A549 (cell line): ENCODE results near the gene NINJ1. TPM values are rescaled to one million over a fixed set of nuclear protein-coding genes. Genes with fewer than 3 reads are reported as not detected.

ENCODE experiments used
- ATAC-seq, 2 experiments: fragments of 200-7000 bp in 1 of 2; fragments of >200 bp in 1 of 2; cut with Nextera tagmentation in 1 of 2; cut with Tn5 transposase in 1 of 2; 3 replicates each; pipeline versions ENCODE4 v1.8.0 to v1.9.1; 2018 to 2020; ENCODE audit warnings: mild to moderate bottlenecking in 1 of 2, moderate library complexity in 1 of 2
- CTCF ChIA-PET: fragments of 300-600 bp; sonication (Branson Sonifier 250); formaldehyde crosslinking; extraction: SDS; loops from one replicate; lab custom pipeline; 2021; ENCODE audit warnings: antibody characterized with exemption, inconsistent platforms; lab: Yijun Ruan, JAX
- POLR2A ChIA-PET: fragments of 350-600 bp; formaldehyde crosslinking; extraction: SDS; loops from one replicate; lab custom pipeline; 2021; ENCODE audit warnings: antibody characterized with exemption, inconsistent platforms; lab: Yijun Ruan, JAX
- DNase-seq, 2 experiments: peaks; one replicate each; pipeline versions ENCODE4 v3.0.0 to v3.0.0-alpha.2; 2011 to 2016; ENCODE audit warnings: low read depth in 1 of 2, low spot score in 1 of 2
- FAIRE-seq: peaks from 2 replicates; lab custom pipeline; 2011; peaks lifted over from hg19 to GRCh38; lab: Jason Lieb, UNC
- H3K27ac ChIP-seq, 2 experiments: fragments of >200 bp; sonication (Bioruptor Twin); formaldehyde crosslinking; 3 replicates each; pipeline ENCODE4 v1.5.1; 2016 to 2017
- H3K4me1 ChIP-seq: fragments of >200 bp; sonication (Bioruptor Twin); formaldehyde crosslinking; 3 replicates; pipeline ENCODE4 v1.6.1; 2016
- H3K4me2 ChIP-seq: fragments of >200 bp; sonication (Bioruptor Twin); formaldehyde crosslinking; 3 replicates; pipeline ENCODE4 v1.6.1; 2016
- H3K4me3 ChIP-seq: fragments of >200 bp; sonication (Bioruptor Twin); formaldehyde crosslinking; 3 replicates; pipeline ENCODE4 v1.5.1; 2016
- H3K9me3 ChIP-seq: fragments of >200 bp; sonication (Bioruptor Twin); formaldehyde crosslinking; 3 replicates; pipeline ENCODE4 v1.6.1; 2016
- CBX8 ChIP-seq: fragments of 200-600 bp; sonication (generic); IDR thresholded peaks from 2 replicates; pipeline ENCODE4 v1.6.1; 2016
- CHD2 ChIP-seq: fragments of 150-350 bp; IDR thresholded peaks from 2 replicates; pipeline ENCODE4 v1.6.1; 2014; ENCODE audit warnings: low read length; ENCODE audit not compliant: partially characterized antibody
- CHD4 ChIP-seq: fragments of 200-600 bp; sonication (generic); IDR thresholded peaks from 2 replicates; pipeline ENCODE4 v1.6.1; 2016; ENCODE audit warnings: antibody characterized with exemption, mild to moderate bottlenecking, borderline replicate concordance
- CTCF ChIP-seq: fragments of >200 bp; sonication (Bioruptor Twin); formaldehyde crosslinking; IDR thresholded peaks from 3 replicates; pipeline ENCODE4 v1.5.1; 2016
- EHF ChIP-seq: fragments of 250-450 bp; sonication (Bioruptor Pico); IDR thresholded peaks from 2 replicates; pipeline ENCODE4 v1.5.0; 2020; ENCODE audit warnings: mild to moderate bottlenecking
- EP300 ChIP-seq, 2 experiments: fragments of >200 bp; sonication (Bioruptor Twin); formaldehyde crosslinking; IDR thresholded peaks; 2 replicates in 1 of 2; 3 replicates in 1 of 2; pipeline ENCODE4 v1.6.1; 2016 to 2017
- FOSB ChIP-seq: fragments of 250-450 bp; sonication (Bioruptor Pico); IDR thresholded peaks from 2 replicates; pipeline ENCODE4 v1.5.0; 2020; ENCODE audit warnings: mild to moderate bottlenecking, moderate library complexity
- GATA3 ChIP-seq: IDR thresholded peaks from 2 replicates; pipeline ENCODE4 v1.6.1; 2012; ENCODE audit warnings: borderline replicate concordance
- HES2 ChIP-seq: fragments of >200 bp; sonication (Bioruptor Twin); formaldehyde crosslinking; IDR thresholded peaks from 2 replicates; pipeline ENCODE4 v1.6.1; 2016
- HMGXB4 ChIP-seq: fragments of 250-450 bp; sonication (Bioruptor Pico); IDR thresholded peaks from 2 replicates; pipeline ENCODE4 v1.5.0; 2021; ENCODE audit warnings: mild to moderate bottlenecking, moderate library complexity, borderline replicate concordance
- JUN ChIP-seq, 2 experiments: fragments of >200 bp; sonication (Bioruptor Twin); formaldehyde crosslinking; IDR thresholded peaks; 2 replicates in 1 of 2; 3 replicates in 1 of 2; pipeline ENCODE4 v1.6.1; 2016 to 2017
- JUNB ChIP-seq: fragments of >200 bp; sonication (Bioruptor Twin); formaldehyde crosslinking; IDR thresholded peaks from 2 replicates; pipeline ENCODE4 v1.6.1; 2016
- MAZ ChIP-seq: fragments of 150-350 bp; IDR thresholded peaks from 2 replicates; pipeline ENCODE4 v1.6.1; 2014; ENCODE audit warnings: antibody characterized with exemption, low read depth, low read length, borderline replicate concordance
- NPAS2 ChIP-seq: fragments of 250-450 bp; sonication (Bioruptor Pico); IDR thresholded peaks from 2 replicates; pipeline ENCODE4 v1.8.0; 2022; ENCODE audit warnings: mild to moderate bottlenecking, moderate library complexity, borderline replicate concordance
- NR3C1 ChIP-seq: fragments of >200 bp; sonication (Bioruptor Twin); formaldehyde crosslinking; IDR thresholded peaks from 3 replicates; pipeline ENCODE4 v1.6.1; 2017
- POLR2AphosphoS2 ChIP-seq: conservative IDR thresholded peaks from 2 replicates; pipeline ENCODE4 v1.6.1; 2012; ENCODE audit warnings: low read length, improper control_type of control experiment, inconsistent platforms
- RAD21 ChIP-seq, 2 experiments: fragments of >200 bp in 1 of 2; sonication (Bioruptor Twin) in 1 of 2; formaldehyde crosslinking in 1 of 2; IDR thresholded peaks in 1 of 2; conservative IDR thresholded peaks in 1 of 2; 2 replicates in 1 of 2; 3 replicates in 1 of 2; pipeline ENCODE4 v1.6.1; 2012 to 2018; ENCODE audit warnings: inconsistent platforms in 1 of 2
- RFX5 ChIP-seq: fragments of 450-650 bp; IDR thresholded peaks from 2 replicates; pipeline ENCODE4 v1.7.1; 2014; ENCODE audit warnings: antibody characterized with exemption, mild to moderate bottlenecking, moderate library complexity
- RNF2 ChIP-seq: fragments of 200-600 bp; sonication (generic); IDR thresholded peaks from 2 replicates; pipeline ENCODE4 v1.6.1; 2016; ENCODE audit warnings: low read depth, mild to moderate bottlenecking, antibody characterized with exemption, moderate library complexity, borderline replicate concordance
- SREBF2 ChIP-seq: fragments of 450-650 bp; IDR thresholded peaks from 2 replicates; pipeline ENCODE4 v1.6.1; 2014; ENCODE audit warnings: mild to moderate bottlenecking, moderate library complexity
- USF2 ChIP-seq: fragments of 450-650 bp; IDR thresholded peaks from 2 replicates; pipeline ENCODE4 v1.6.1; 2014; ENCODE audit warnings: antibody characterized with exemption
- ZNF302 ChIP-seq: fragments of 250-450 bp; sonication (Bioruptor Pico); IDR thresholded peaks from 2 replicates; pipeline ENCODE4 v1.9.0; 2021; ENCODE audit warnings: inconsistent platforms, mild to moderate bottlenecking, moderate library complexity
- WGBS: methylation state at CpG from one replicate; pipeline ENCODE4 v1.1.6; 2017; ENCODE audit errors: missing lambda C conversion rate; 5-methylcytosine and 5-hydroxymethylcytosine counted together
- polyA plus RNA-seq, 4 experiments: library from polyadenylated mRNA; depleted of rRNA in 3 of 4; stranded (reverse); fragments of >200 nt; fragmentation: RNase III in 1 of 4; extraction: RNeasy Plus Mini Kit Qiagen cat#74134 plus additional on column Dnase treatment in 1 of 4; gene quantifications; 2 replicates in 3 of 4; 3 replicates in 1 of 4; pipeline ENCODE4 v1.2.3, GENCODE V29; 2011 to 2017

NINJ1 gene
- polyA plus RNA-seq, 2 of the 4 experiments (the other 2 are of a cell fraction), result 27.0 to 60.4 TPM

- TF ChIP-seq RAD21 (conservative IDR thresholded peaks at IDR 0.05 in 1 of 2, IDR thresholded peaks at IDR 0.05 in 1 of 2) (no peak), JUN (IDR thresholded peaks at IDR 0.05) (no peak), CHD4 (no peak), ZNF302 (no peak), JUNB (no peak)
These were observed 53.6 kb downstream of the NINJ1 start (continued) for GRCh38 chr9:93080406-93080805.

- H3K4me3 ChIP-seq, result no peak overlapping the region
- POLR2A ChIA-PET, result no interaction called here
- TF ChIP-seq SREBF2, result no peak
- no peak for TF ChIP-seq MAZ
- no peak for TF ChIP-seq EP300 (IDR thresholded peaks at IDR 0.05)
- TF ChIP-seq RNF2, result no peak
- TF ChIP-seq NR3C1, result no peak
- TF ChIP-seq RFX5, result no peak
- no peak for TF ChIP-seq HMGXB4 (CRISPR knock-in tag)
- no peak for TF ChIP-seq RAD21 (conservative IDR thresholded peaks at IDR 0.05 in 1 of 2, IDR thresholded peaks at IDR 0.05 in 1 of 2)
- TF ChIP-seq POLR2AphosphoS2, result no peak
- TF ChIP-seq USF2, result no peak
- TF ChIP-seq EHF (CRISPR knock-in tag), result no peak
- TF ChIP-seq FOSB (CRISPR knock-in tag), result no peak
- no peak overlapping the region for H3K4me2 ChIP-seq
- no peaks in the 10 kb centered on the region for H3K9me3 ChIP-seq
- CTCF ChIA-PET, result interaction anchor here (0.5 to 1.5 kb wide), 5 partner anchors 15 to 97 kb away, joined by 3 to 6 read pairs (median 3); no protein-coding TSS in a partner anchor
- no peak for FAIRE-seq
- H3K4me1 ChIP-seq, result no peaks in the 10 kb centered on the region
- 89% methylated on average over 9 of the region's 13 CpGs for WGBS
- no peak for ATAC-seq
- no peak for DNase-seq
- no peak overlapping the region for H3K27ac ChIP-seq
These were observed 54.7 kb downstream of the NINJ1 start for GRCh38 chr9:93079371-93079770.

- POLR2A ChIA-PET, result no interaction called here
- H3K4me1 ChIP-seq, result 0 out of 3 replicates have a peak, but pooled peaks cover under 1% of the 10 kb centered on the region
- TF ChIP-seq CTCF (no peak), CBX8 (no peak), USF2 (no peak), NPAS2 (CRISPR knock-in tag) (no peak), CHD2 (no peak), RNF2 (no peak), HES2 (no peak), GATA3 (no peak)
- TF ChIP-seq, all 56 proteins: peak for 0
- Histone ChIP-seq H3K27ac (no peak overlapping the region), H3K9me3 (no peaks in the 10 kb centered on the region), H3K4me2 (no peak overlapping the region), H3K4me3 (no peak overlapping the region)
- no peak for ATAC-seq
- no peak for FAIRE-seq
- WGBS, result 93% methylated on average over 13 of the region's 16 CpGs
- no peak for DNase-seq
- CTCF ChIA-PET, result no interaction called here
These were observed 56.2 kb downstream of the NINJ1 start for GRCh38 chr9:93077811-93078210.
